HG03135 (cell line): ENCODE measurements around the gene SIGLEC1.

ENCODE experiments used
- ATAC-seq: cut with Tn5 transposase; IDR thresholded peaks from one replicate; pipeline ENCODE4 v1.9.1; 2021; ENCODE audit warnings: mild to moderate bottlenecking, moderate library complexity; ENCODE audit not compliant: unreplicated experiment

The SIGLEC1 gene

DNA sequence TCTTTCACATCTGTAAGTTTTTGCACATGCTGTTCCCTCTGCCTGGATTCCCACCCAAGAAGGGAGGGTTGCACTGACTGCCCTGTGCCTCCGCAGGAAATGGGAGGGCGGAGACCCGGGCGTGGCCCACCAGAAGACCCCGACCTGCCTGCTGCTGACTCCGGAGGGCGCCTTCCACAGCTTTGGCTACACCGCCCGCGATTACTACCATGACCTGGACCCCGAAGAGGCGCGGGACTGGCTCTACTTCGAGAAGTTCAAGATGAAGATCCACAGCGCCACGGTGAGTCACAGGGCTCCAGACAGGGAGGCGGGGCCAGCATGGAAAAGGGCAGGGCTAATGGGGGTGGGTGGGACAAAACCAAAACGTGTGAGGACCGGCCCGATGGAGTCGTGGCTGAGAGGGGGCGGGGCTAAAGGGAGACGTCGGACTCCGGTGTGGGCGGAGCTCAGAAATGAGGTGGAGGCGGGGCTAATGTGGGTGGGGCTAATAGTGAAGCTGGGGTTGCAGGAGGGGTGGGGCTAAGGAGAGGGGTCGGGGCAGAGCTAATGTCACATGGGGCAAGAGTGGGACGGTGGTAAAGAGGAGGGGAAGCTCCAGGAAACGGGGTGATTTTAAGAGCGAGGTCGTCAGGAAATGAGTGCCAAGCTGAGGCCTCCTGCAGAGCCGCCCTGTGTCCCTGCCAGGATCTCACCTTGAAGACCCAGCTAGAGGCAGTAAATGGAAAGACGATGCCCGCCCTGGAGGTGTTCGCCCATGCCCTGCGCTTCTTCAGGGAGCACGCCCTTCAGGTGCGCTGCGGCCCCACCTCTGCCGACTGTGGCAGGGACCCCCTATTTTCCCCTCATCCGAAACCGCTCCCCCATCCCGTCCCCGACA is 32.6 kb upstream of the SIGLEC1 start:
- no peak for ATAC-seq

DNA sequence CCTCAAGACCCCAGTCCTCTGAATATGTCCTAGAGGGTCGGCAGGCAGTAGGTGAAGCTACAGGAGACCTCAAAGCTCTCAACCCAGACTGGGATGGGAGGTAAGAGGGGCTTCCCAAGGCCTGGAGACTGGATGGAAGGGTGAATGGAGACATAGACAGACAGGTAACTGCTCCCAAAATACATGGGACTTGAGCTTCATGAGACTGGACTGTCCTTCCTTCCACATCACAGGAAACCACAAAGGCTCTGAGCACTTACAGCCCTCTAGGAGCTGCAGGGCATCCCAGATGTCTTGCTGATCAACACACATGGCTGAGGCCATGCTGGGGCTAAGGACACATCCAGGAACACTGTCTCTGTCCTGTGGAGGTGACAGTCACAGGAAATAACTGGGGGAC is 31.6 kb upstream of the SIGLEC1 start:
- no peak for ATAC-seq

DNA sequence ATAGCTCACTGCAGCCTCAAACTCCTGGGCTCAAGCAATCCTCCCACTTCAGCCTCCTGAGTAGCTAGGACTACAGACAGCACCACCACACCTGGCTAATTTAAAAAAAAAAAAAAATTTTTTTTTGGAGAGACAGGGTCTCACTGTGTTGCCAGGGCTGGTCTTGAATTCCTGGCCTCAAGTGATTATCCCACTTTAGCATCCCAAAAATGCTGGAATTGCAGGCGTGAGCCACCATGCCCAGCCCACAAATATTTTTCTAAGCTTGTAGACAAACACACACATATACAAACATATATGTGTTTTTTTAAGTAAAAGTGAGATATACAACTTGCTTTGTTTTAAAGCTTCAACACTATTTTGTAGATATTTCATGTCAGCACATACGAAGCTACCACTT is 30.9 kb upstream of the SIGLEC1 start:
- ATAC-seq: no peak

DNA sequence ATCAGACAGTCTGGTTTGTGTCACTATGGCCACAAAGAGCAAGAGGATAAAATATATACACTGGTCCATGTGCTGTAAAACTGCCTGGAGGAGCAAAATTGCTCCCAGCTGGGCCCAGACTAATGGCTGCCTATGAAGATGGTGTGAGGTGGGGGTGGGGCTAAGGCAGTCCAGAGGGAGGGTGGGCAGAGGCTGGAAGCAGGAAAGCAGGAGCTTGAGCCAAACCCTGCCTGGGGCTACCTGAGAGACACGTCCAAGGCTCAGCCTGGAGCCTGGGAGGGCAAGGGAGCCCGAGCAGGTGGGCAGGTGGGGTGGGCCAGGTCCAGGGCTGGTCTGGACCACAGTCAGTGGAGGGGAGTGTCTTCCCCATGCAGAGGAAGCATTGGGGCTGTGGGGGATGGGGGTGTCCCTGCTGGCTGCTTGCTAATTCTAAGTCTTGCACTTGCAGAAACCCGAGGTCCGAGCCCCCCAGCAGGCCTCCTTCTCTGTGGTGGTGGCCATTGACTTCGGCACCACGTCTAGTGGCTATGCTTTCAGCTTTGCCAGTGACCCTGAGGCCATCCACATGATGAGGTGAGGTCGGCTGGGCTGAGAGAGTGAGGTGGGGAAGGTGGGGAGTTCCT is 29.5 kb upstream of the SIGLEC1 start:
- ATAC-seq: no peak

DNA sequence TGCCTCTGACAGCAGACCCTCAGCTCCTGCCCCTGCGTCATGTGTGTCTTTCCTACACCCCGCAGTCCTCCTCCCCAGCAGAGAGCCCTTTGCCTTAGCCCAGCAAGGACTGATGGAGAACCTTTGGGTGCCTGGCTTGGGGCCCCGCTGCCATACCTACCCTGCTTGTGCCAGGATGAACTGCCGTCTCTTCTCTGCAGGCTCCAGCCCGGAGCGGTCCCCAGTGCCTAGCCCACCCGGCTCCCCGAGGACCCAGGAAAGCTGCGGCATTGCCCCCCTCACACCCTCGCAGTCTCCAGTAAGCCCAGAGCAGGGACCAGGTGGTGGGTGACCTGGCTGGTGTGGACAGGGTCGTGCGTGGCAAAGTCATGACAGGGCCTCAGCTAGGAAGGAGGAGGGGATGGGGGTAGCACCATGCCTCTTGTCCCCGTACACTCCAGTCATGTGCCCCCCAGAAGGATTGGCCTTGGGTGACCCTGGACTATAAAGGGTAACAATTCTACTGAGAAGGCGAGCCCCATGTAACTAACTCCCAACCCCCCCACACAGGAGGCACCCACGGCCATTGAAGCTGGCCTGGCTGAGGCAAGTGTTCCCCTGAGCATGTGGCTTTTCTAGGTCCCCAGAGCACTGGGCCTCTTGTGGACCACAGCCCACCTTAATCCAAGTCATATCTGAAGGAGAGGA is 28.4 kb upstream of the SIGLEC1 start:
- ATAC-seq: no peak

DNA sequence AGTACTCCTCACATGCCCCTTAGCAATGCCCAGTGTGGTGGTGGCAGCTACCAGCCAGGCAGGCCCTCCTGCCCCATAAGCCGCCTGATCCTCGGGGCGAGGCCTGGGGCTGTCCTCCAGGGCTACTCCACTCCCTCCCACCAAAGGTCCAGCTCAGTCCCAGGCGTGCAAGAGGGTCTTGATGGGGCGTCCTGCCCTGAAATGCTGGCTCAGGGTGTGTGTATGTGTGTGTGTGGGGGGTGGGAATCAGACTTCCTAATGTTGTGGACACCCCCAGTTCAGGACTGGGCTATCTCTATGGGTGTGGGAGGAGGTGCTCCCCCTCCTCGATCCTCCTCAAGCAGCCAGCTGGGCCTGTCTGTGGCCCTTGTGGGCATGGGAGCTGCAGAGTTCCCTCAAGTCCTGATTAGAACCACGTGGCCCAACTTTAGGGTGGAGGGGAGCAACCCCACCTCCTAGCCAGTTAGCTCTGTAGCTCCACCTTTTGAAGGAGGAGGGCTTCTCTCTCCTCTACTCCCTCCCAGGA is 27.6 kb upstream of the SIGLEC1 start:
- ATAC-seq: no peak

DNA sequence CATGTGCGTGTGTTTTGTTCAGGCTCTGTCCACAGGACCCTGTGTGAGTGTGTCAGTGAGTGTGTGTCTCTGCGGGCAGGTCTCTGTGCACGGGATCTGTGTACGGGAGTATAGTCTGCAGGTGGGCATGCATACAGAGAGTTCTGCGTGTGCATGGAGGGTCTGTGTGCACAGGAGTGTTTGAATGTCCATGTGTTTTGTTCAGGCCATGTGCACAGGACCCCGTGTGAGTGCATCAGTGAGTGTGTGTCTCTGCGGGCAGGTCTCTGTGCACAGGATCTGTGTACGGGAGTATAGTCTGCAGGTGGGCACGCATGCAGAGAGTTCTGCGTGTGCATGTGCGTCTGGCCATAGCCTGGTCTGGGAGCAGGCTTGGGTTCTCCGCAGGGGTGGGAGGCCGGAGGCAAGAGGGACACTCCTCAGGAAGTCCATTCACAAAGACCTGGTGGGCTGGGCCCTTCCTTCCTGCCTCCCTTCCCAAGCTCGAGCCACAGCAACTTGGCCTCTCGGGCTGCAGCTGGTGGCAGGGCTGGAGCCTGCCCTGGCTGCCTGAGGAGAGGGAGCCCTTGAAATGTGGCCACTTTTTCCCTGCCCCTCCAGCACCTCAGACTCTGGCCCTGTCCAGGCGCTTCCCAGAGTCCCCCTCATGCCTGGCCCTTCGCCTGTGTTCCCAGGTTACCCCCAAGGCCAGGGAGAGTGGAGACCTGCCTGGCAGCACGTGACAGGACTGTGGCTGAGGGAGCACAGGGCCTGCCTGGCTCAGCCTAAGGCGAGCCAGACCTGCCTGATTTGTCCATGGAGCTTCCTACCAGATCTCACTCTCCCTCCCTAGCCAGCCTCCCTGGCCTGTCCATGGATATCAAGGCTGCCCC is 26.9 kb upstream of the SIGLEC1 start:
- ATAC-seq: no peak

DNA sequence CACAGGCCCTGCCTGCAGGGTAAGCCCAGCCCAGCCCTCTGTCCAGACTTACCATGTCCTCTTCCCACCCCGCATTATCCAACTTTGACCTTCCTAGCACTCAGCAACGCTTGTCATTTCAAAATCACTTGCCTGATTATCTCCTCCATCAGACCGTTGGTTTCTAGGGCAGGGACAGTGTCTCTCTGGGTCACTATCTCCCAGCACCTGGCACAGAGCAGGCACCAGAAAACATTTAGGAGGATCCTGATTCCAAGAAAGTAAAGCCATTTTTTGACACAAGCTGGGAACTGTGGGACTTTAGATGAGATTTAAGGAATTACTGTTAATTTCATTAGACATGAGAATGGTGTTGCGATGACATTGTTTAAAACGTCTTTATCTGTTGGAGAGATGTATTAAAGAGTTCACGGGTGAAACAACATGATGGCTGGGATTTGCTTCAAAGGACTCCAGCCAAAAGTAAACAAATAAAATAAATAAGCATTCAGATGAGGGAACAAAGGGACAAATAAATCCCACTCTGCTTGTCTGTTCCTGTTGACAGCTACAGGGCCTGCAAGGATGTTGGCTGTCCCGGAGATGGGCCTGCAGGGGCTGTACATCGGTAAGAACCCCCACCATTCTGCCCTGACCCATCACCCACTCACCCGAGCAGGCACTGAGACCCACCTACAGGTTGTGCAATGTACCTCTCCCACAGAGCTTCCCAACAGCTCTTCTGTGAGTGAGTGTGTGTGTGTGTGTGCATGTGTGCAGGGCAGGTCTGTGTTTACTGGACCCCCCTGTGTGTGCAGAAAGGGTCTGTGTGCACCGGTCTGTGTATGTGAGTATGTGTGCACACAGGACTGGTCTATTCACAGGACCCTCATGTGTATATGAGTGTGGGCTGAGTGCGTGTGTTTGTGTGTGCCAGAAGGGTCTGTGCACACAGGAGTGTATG is 26.0 kb upstream of the SIGLEC1 start:
- ATAC-seq: no peak

DNA sequence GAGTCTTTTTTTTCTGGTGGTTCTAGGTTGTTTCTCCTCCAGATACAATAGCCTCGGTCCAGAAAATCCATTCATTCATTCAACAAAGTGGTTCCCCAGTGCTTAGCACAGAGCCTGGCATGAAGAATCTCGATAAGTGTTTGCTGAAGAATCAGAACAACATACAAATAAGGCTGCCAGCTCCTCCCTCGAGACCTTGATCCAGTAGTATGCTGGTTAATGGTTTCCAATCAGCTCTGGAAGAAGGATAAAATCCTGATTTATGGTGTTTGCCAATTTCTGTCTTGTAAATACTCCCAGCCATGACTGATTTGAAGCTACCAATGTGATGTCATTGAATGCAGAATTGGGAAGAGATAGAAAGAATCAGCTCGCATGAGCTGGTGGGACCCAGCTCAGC is 23.4 kb upstream of the SIGLEC1 start:
- ATAC-seq: no peak

DNA sequence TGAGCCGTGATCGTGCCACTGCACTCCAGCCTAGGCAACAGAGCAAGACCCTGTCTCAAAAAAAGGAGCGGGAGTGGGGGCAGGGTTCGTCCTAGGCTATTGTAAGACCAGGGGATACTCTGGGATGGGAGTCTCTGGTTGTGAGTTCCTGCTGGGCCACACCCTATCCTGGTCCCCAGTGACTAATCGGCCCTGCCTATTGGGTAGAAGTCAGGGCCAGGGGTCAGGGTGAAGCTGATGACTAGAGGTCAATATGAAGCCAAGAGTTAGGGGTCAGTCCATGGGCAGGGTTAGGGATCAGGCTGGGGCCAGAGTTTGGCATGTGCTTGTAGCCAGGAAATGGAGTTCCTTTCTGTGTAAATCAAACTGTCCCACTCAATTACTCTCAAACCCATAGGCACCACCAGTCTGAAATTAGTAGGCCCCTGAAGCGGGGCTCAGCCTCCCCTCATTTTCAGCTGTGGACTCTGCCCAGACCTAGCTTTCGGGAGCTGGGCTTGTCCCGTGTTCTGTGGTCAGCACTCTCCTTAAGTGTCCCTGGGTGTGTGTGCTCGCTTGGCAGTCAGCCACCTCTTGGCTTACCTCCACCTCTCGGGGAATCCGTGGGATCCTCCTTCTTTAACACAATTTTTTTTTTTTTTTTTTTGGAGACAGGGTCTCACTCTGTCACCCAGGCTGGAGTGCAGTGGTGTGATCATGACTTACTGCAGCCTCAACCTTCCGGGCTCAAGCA is 21.9 kb upstream of the SIGLEC1 start:
- ATAC-seq: no peak

DNA sequence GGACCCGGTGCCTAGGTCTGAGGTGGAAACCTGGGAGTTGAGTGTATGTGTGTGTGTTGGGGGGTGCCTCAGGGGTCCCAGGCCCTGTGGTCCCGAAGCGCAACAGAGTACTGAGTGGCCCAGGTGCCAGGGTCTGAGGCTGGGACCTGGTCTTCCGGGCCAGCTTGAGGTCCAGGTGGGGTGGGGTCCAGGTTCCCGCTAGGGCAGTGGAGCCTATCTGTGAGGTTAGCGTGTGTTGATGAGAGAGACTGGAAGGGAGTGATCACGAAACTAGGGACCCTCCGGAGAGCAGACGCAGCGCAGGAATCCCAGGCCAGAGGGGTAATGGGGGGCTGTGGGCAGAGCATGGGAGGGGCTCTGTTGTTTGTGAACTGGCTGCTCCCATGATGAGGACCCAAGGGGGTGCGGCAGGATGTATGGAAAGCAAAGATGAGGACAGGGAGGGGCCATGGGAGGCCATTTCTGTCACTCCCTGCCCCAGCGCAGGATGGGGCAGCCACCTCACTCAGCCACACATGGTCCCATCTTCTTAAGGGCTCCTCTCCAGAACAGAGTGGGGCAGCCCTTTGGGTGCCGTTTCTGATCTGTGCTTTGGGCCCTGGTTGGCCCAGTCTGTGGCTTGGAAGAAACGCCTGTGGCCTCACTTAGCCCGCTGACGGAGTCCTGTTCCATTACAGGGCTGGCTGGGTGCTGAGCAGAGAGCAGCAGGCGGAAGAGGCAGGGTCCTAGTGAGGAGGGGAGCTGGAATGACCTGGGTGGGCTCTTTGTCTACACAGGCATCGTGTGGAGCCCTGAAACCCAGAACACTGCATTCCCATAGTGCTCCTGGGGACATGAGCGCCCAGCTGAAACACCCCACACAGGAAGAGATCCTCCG is 21.0 kb upstream of the SIGLEC1 start:
- ATAC-seq: no peak

DNA sequence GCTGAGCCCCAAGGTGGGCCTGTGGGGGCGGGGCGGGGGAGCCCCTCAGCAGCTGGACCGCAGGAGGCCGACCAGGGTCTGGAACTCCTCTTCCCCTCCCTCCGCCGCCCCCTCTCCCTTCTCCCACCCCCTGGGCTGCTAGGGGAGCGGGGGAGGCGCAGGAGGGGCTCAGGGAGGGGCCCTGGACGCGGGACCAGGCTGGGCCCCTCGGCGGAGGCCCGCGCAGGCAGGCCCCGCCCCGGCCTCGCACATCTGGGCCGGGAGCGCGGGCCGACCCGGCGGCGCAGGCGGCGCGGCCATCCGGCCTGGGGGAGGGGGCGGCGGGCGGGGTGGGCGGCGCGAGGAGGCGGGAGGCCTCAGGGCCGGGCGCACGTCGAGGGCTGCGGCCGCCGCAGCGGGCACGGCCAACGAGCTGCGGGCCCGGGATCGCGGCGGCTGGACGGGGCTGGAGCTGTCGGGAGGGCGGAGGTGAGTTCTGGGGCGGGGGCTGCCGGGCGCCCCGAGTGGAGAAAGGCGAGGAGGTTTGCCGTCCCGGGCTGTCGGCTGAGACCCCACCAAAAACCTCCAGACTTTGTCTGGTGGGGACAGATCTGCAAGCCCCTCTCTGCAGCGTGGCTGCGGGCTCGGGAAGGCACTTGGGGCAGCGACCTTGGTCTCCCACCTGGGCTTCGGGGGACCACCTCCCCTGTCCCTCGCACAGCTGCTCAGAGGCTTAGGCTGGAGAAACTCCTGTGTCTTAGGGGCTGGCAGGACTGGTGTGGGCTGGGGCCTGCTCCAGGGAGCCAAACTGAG is 20.1 kb upstream of the SIGLEC1 start, which contains the start of gene HSPA12B:
Gene HSPA12B (plus strand): TSS at position 359 of the 792 bp plus-strand sequence. CDS start 5,990 bp downstream, outside the sequence.
- no peak for ATAC-seq

DNA sequence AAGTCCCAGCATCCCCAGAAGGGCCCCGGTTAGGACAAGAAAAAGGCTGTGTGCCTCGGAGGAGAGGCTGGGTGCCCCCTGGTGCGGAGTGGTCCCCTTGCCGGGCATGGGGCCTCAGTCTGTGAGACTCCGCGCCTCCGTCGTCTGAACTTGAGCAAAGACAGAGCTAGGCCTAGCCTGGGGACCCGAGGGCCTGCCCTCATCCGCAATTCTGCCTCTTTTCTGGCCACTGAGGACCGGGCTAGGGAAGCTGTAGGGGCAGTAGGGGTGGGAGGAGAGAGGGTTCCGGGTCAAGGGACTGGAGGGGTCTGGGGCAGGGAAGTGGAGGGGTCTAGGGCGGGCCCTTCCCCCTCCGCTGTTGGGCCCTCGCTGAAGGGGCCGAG is 19.5 kb upstream of the SIGLEC1 start:
- no peak for ATAC-seq

DNA sequence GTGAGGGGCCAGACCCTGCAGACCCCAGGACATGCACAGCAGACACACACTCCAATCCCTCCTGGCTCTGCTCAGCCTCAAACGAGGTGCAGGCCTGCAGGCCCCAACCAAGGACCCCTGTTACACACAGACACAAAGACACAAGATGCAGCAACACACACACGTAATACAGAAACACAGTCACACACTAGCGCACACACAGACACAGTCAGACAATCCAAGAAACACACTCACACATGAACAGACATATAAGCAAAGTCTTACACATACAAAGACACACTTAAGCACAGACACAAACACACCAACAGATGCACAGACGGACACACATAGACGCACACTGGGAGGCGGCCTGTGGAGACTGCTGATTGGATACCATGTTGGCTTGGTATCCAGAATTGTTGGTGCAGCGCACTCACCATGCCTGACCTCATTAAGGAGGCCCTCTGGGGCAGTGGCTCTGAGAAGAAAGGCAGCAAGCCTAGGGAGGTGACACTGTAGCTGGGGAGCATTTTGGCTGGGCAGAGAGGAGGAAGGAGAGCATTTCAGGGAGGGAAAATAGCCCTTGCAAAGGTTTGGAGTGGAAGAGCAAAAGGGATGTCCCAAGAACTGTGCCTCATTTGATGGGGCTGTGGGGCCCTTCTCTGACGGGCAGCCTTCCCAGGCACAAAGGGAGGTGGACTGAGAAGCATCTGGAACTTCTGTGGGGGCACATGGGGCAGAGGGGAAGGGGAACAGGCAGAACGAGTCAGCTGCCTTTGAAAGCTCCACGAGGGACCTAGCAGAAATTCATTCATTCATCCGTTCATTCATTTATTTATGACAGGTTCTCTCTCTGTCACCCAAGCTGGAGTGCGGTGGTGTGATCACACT is 18.6 kb upstream of the SIGLEC1 start:
- no peak for ATAC-seq

DNA sequence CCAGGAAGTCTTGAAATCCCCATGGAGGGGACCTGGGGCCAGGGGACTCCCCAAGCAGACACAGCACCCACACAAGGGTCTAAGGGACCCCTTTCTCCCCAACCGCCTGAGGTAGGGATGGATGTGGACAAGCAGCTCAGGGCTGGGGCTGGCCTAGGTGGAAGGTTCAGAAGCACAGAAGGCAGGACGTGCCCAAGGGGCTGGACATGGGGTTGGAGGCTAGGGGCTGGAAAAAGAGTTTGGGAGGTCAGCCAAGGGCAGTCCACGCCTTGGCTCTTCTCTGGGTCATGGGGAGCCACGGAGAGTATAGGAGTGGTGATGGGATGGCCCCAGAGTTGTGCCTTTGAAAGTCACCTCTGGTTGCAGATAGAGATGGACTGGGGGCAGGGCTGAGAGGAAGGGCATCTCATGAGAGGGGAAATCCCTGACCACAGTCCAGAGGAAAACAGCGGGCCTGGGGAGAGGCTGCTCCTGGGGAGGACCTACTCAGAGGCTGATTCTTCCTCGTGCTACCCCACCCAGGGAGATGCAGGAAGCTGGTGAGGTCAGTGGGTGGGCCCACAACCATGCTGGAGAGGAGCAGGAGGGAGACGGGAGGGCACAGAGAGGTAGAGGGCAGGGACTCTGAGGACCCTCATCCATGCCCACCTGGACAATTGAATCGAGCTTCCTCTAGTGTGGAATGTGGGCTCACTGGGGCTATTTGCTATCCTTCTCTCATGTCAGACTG is 17.6 kb upstream of the SIGLEC1 start:
- ATAC-seq: no peak
